ENCODE data around the gene GUCA2B.

Gene GUCA2B

GRCh38 chr1:42143896-42144710 is 9.1 kb upstream of the GUCA2B start:
- DNase-seq, result no peak

- no peak for DNase-seq
These were observed 8.4 kb upstream of the GUCA2B start for GRCh38 chr1:42144711-42145388.

- no peak for DNase-seq
These were observed 7.9 kb upstream of the GUCA2B start for GRCh38 chr1:42145389-42145716.

GRCh38 chr1:42145764-42146625 is 7.2 kb upstream of the GUCA2B start:
- no peak for DNase-seq

GRCh38 chr1:42146626-42147320 is 6.4 kb upstream of the GUCA2B start:
- DNase-seq, result peak; percentile 67

- no peak for DNase-seq
These were observed 5.0 kb upstream of the GUCA2B start for GRCh38 chr1:42148166-42148565.

- DNase-seq, result no peak
These were observed 2.6 kb upstream of the GUCA2B start for GRCh38 chr1:42150651-42151050.

GRCh38 chr1:42152119-42152518 is 1.1 kb upstream of the GUCA2B start:
- DNase-seq, result no peak

GRCh38 chr1:42153624-42154023 is 414 bp downstream of the GUCA2B start:
- DNase-seq, result no peak

- no peak for DNase-seq
These were observed 1.5 kb downstream of the GUCA2B start for GRCh38 chr1:42154685-42155084.

GRCh38 chr1:42155362-42155761 is 2.2 kb downstream of the GUCA2B start:
- DNase-seq, result no peak

- DNase-seq, result no peak
These were observed 4.5 kb downstream of the GUCA2B start for GRCh38 chr1:42157667-42158066.

- no peak for DNase-seq
These were observed 5.0 kb downstream of the GUCA2B start for GRCh38 chr1:42158189-42158588.

- DNase-seq, result no peak
These were observed 9.0 kb downstream of the GUCA2B start for GRCh38 chr1:42162181-42162580.

- DNase-seq, result no peak
These were observed 9.9 kb downstream of the GUCA2B start for GRCh38 chr1:42163114-42163513.

- no peak for DNase-seq
These were observed 10.6 kb downstream of the GUCA2B start for GRCh38 chr1:42163536-42164503.

GRCh38 chr1:42164551-42165420 is 11.6 kb downstream of the GUCA2B start, which contains the start of gene GUCA2A:
Gene GUCA2A (minus strand): TSS chr1:42164745. CDS start chr1:42164712, 33 bp downstream.
- no peak for DNase-seq

- DNase-seq, result no peak
These were observed 12.5 kb downstream of the GUCA2B start for GRCh38 chr1:42165511-42166210.

GRCh38 chr1:42167611-42168390 is 14.6 kb downstream of the GUCA2B start:
- DNase-seq, result no peak
